Endodermal cell (in vitro differentiated cells): Measurements from ENCODE around the gene ZMIZ1. TPM values are rescaled to one million over a fixed set of nuclear protein-coding genes. Genes with fewer than 3 reads are reported as not detected.
A peak's percentile ranks its signal among the peaks of the same experiment; 100 is the strongest.

Source experiments
- DNase-seq: peaks from one replicate; pipeline ENCODE4 v3.0.0-alpha.2; 2017
- H3K27ac ChIP-seq: 2 replicates; pipeline ENCODE4 v1.5.1; 2013; ENCODE audit warnings: mild to moderate bottlenecking, low read depth, low read length, moderate library complexity
- H3K27me3 ChIP-seq: 2 replicates; pipeline ENCODE4 v1.6.1; 2013; ENCODE audit warnings: mild to moderate bottlenecking, low read length, moderate library complexity; ENCODE audit not compliant: insufficient read depth, control insufficient read depth, poor library complexity, severe bottlenecking
- H3K36me3 ChIP-seq: 2 replicates; pipeline ENCODE4 v1.7.0; 2013; ENCODE audit warnings: mild to moderate bottlenecking, low read length, moderate library complexity; ENCODE audit not compliant: control insufficient read depth, insufficient read depth
- H3K4me1 ChIP-seq: one replicate; pipeline ENCODE4 v1.7.0; 2013; ENCODE audit warnings: low read length; ENCODE audit not compliant: control insufficient read depth, insufficient read depth
- H3K4me3 ChIP-seq: 2 replicates; pipeline ENCODE4 v1.5.1; 2013; ENCODE audit warnings: mild to moderate bottlenecking, low read length, moderate library complexity
- H3K9ac ChIP-seq: 2 replicates; pipeline ENCODE4 v1.6.1; 2013; ENCODE audit warnings: mild to moderate bottlenecking, low read length, moderate library complexity; ENCODE audit not compliant: poor library complexity, severe bottlenecking; ENCODE audit errors: extremely low read depth
- H3K9me3 ChIP-seq: 2 replicates; pipeline ENCODE4 v1.6.1; 2013; ENCODE audit warnings: mild to moderate bottlenecking, low read length, moderate library complexity; ENCODE audit not compliant: control insufficient read depth
- H3K27ac Mint-ChIP-seq: 2 replicates; pipeline ENCODE4 v1.8.0; 2020; ENCODE audit warnings: mixed read lengths
- H3K27me3 Mint-ChIP-seq: 2 replicates; pipeline ENCODE4 v1.8.0; 2021; ENCODE audit warnings: mild to moderate bottlenecking, mixed read lengths; ENCODE audit not compliant: insufficient read depth
- H3K36me3 Mint-ChIP-seq: 2 replicates; pipeline ENCODE4 v1.8.0; 2020; ENCODE audit warnings: low read depth, mixed read lengths
- H3K4me1 Mint-ChIP-seq: 2 replicates; pipeline ENCODE4 v1.8.0; 2020; ENCODE audit warnings: mixed read lengths
- H3K4me3 Mint-ChIP-seq: 2 replicates; pipeline ENCODE4 v1.8.0; 2020; ENCODE audit warnings: mild to moderate bottlenecking, moderate library complexity, mixed read lengths
- H3K9me3 Mint-ChIP-seq: 2 replicates; pipeline ENCODE4 v1.8.0; 2020; ENCODE audit warnings: mild to moderate bottlenecking, mixed read lengths
- CTCF ChIP-seq: fragments of 200-600 bp; sonication (generic); conservative IDR thresholded peaks from 2 replicates; pipeline ENCODE4 v1.5.0; 2021; ENCODE audit warnings: antibody characterized with exemption, mild to moderate bottlenecking
- WGBS, 2 experiments: methylation state at CpG; one replicate each; pipeline versions ENCODE4 v1.1.5 to v1.1.7; 2013; ENCODE audit warnings: missing lambda C conversion rate in 2 of 2, mixed read lengths in 1 of 2; ENCODE audit not compliant: insufficient coverage in 1 of 2, insufficient read length in 1 of 2; 5-methylcytosine and 5-hydroxymethylcytosine counted together
- total RNA-seq, 2 donors: library from RNA; stranded (reverse); fragmentation: NEBNext Ultra II Directional in 1 of 2; extraction: Animal tissue kit (Norgen Biotek cat#: 25700) in 1 of 2; gene quantifications; 2 replicates in 1 of 2; 3 replicates in 1 of 2; pipeline ENCODE4 v1.2.1, GENCODE V29; 2021

ZMIZ1 gene
- total RNA-seq, 2 donors from 2014 or later, result 65.3 to 67.5 TPM

- H3K9ac ChIP-seq, result no peak overlapping the region
- DNase-seq, result peak; percentile 51
- Mint-ChIP-seq H3K4me1 (peaks cover 42% of the 10 kb centered on the region), H3K36me3 (no peaks in the 10 kb centered on the region), H3K27me3 (no peaks in the 10 kb centered on the region), H3K27ac (no peak overlapping the region), H3K4me3 (no peak overlapping the region), H3K9me3 (no peaks in the 10 kb centered on the region)
- no peak for TF ChIP-seq CTCF
- no peaks in the 10 kb centered on the region for H3K9me3 ChIP-seq
- no peaks in the 10 kb centered on the region for H3K27me3 ChIP-seq
- no peaks in the 10 kb centered on the region for H3K36me3 ChIP-seq
- H3K4me1 ChIP-seq, result peaks cover 28% of the 10 kb centered on the region
- no peak overlapping the region for H3K4me3 ChIP-seq
- WGBS, 2 experiments, result 78 to 85% methylated on average over 7 to 13 of the region's 14 CpGs
- no peak overlapping the region for H3K27ac ChIP-seq
Observed at GRCh38 chr10:79048639-79049550, 19.9 kb upstream of the ZMIZ1 start.

GRCh38 chr10:79049931-79050895 lies 18.6 kb upstream of the ZMIZ1 start:
- peak overlapping the region; percentile 67 for H3K27ac Mint-ChIP-seq
- no peaks in the 10 kb centered on the region for H3K36me3 ChIP-seq
- no peak overlapping the region for H3K9ac ChIP-seq
- no peaks in the 10 kb centered on the region for H3K27me3 ChIP-seq
- peaks cover 33% of the 10 kb centered on the region for H3K4me1 ChIP-seq
- 93 to 95% methylated on average over 3 to 13 of the region's 15 CpGs for WGBS, 2 experiments
- no peaks in the 10 kb centered on the region for H3K9me3 Mint-ChIP-seq
- no peak overlapping the region for H3K27ac ChIP-seq
- H3K4me3 ChIP-seq, result no peak overlapping the region
- peak overlapping the region; percentile 11 for H3K4me3 Mint-ChIP-seq
- H3K4me1 Mint-ChIP-seq, result peaks cover 42% of the 10 kb centered on the region
- H3K9me3 ChIP-seq, result no peaks in the 10 kb centered on the region
- H3K27me3 Mint-ChIP-seq, result no peaks in the 10 kb centered on the region
- peak; percentile 46 for TF ChIP-seq CTCF
- H3K36me3 Mint-ChIP-seq, result no peaks in the 10 kb centered on the region
- DNase-seq, result peak; percentile 52

- H3K4me1 Mint-ChIP-seq, result peaks cover 38% of the 10 kb centered on the region
- peak overlapping the region; percentile 11 for H3K4me3 Mint-ChIP-seq
- no peak overlapping the region for H3K27ac ChIP-seq
- no peaks in the 10 kb centered on the region for H3K9me3 Mint-ChIP-seq
- no peaks in the 10 kb centered on the region for H3K36me3 Mint-ChIP-seq
- H3K27me3 ChIP-seq, result no peaks in the 10 kb centered on the region
- no peak for TF ChIP-seq CTCF
- H3K9me3 ChIP-seq, result no peaks in the 10 kb centered on the region
- no peaks in the 10 kb centered on the region for H3K27me3 Mint-ChIP-seq
- no peak overlapping the region for H3K4me3 ChIP-seq
- H3K36me3 ChIP-seq, result no peaks in the 10 kb centered on the region
- H3K4me1 ChIP-seq, result peaks cover 33% of the 10 kb centered on the region
- DNase-seq, result peak; percentile 44
- peak overlapping the region; percentile 67 for H3K27ac Mint-ChIP-seq
- H3K9ac ChIP-seq, result no peak overlapping the region
- 78% methylated on average over 7 of the region's 7 CpGs for WGBS, 2 experiments
Observed at GRCh38 chr10:79050896-79051555, 17.7 kb upstream of the ZMIZ1 start.
